ENCODE results near the gene PACRG.

DNA sequence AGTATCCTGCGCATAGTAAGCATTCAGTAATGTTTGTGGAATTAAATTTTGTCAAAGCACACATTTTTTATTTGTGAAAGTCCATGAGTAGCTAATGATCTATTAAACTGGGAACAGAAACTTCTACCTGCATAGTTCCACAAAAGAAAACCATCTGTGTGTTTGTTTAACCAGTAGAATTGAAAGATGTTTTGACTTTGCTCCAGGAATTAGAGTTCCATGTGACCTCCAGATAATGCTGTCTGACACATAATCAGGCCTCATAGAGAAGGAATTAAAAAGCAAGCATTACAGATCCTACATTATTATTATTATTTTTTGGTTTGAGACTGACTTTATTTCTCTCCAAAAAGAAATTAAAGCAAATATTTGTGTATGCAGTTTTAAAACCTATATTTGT, 126.5 kb downstream of the PACRG start:
- TF ChIP-seq TAF1 (IDR thresholded peaks at IDR 0.05; ENCODE audit: borderline replicate concordance, insufficient read depth, low read length): no peak
- TF ChIP-seq REST (IDR thresholded peaks at IDR 0.05; ENCODE audit: insufficient read depth in 1 of 2, low read depth in 2 of 2, low read length in 2 of 2): no peak
